GM18870 (cell line): ENCODE measurements around the gene PXK.
A peak's percentile ranks its signal among the peaks of the same experiment; 100 is the strongest.
"Not testable (repeated sequence)": the region's sequence is repeated elsewhere in the genome, so short reads cannot be mapped to it uniquely, and the experiment has no call there.

Experiments
- ATAC-seq: cut with Tn5 transposase; IDR thresholded peaks from one replicate; pipeline ENCODE4 v1.9.1; 2021; ENCODE audit warnings: moderate library complexity; ENCODE audit not compliant: unreplicated experiment

PXK gene

GRCh38 chr3:58323529-58324390 lies 8.9 kb upstream of the PXK start:
- ATAC-seq = no peak

DNA sequence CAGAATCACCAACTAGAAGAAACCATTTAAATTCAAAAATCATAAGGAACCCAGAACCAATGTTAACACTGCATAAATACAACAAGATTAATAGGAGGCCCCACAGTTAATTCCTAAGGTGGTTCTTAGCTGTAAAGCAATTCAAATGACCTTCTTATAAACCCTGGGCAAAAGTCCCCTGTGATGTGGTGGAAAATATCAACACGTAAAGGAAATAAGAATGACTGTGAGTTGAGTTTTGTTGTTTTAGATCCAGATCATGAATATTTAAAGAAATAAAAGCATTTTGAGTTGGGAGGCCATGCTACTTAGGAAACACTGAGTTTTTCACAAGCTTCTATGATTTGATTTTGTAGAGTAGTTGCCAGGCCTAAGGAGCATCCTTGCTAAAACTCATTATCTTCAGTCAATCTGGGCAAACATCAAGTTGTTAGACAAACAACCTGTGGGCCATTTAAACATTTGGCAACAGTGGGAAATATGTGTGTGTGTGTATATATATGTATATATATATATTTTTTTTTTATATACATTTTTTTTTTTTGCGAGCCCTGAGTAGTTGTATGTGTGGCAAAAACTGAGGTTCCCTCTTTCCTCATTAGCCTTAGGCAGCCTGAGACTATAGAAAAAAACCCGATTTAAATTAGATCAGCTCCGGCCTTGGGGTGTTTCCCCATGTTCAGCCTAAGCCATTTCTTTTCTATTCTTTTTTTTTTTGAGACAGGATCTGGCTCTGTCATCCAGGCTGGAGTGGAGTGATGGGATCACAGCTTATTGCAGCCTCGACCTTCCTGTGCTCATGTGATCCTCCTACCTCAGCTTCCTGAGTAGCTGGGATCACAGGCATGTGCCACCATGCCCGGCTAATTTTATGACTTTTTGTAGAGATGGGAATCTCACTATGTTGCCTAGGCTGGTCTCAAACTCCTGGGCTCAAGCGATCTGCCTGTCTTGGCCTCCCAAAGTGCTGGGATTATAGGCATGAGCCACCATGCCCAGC lies 8.0 kb upstream of the PXK start:
- ATAC-seq = no peak

- ATAC-seq = no peak
Measured at GRCh38 chr3:58325525-58325992, 7.1 kb upstream of the PXK start.

DNA sequence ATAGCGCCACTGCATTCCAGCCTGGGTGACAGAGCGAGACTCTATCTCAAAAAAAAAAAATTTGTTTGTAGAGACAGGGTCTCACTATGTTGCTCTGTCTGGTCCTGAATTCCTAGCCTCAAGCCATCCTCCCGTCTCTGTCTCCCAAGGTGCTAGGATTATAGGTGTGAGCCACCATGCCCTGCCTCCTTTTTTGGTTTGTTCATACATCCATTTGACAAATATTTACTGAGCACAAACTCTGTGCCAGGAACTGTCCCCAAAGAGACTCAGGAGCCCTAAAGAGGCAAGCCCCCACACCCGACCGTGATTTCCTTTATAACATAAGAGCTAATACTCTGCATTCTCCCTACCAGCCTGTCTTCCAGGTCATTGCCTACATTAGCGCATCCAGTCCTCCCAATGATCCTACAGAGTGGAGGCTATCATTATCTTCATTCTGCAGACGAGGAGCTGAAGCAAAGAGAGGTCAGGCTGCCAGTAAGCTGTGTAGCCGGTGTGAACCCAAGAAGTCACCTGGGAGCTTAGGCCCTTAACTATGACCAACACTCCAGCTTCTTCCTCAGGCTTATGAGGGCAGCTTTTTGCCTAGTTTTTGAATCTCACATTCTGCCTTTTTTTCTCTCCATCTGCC lies 6.3 kb upstream of the PXK start:
- no peak for ATAC-seq

GRCh38 chr3:58329150-58329921 lies 3.4 kb upstream of the PXK start:
- no peak for ATAC-seq

DNA sequence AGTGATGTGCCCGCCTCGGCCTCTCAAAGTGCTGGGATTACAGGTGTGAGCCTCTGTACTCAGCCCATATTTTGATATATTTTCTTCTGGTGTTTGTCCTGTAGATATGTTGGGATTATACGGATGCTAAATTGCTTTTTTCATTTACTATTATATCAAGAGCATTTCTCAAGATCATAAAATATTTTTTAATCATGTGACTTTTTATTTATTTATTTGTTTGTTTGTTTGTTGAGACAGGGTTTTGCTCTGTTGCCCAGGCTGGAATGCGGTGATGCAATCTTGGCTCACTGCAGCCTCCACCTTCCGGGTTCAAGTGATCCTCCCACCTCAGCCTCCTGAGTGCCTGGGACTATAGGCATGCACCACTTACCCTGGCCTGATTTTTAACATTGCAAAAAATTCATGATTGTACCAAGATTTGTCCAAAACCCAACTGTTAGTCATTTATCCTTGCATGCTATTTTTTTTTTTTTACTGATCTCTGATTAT lies 2.7 kb upstream of the PXK start:
- no peak for ATAC-seq

DNA sequence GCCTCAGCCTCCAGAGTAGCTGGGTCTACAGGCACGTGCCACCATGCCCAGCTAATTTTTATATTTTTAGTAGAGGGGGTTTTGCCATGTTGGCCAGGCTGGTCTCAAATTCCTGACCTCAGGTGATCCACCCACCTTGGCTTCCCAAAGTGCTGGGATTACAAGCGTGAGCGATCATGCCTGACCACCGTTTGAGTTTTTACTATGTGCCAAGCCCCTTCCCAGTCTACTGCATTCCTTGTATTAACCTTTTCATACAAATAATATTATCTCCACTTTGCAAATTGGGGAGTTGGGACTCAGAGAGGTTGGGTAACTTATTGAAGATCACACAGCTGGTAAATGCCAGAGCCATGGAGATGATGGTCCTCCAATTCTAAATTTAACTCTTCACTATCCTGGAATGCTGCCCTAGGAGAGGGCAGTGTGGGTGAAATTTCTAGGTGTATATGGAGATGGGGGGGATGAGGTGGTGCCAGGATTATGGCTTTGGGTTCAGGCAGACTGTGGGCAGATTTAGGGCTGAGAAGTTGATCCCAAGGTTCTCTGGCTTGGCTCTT lies 1.0 kb upstream of the PXK start:
- no peak for ATAC-seq

GRCh38 chr3:58333206-58334012 lies 717 bp downstream of the PXK start:
- peak; percentile 32 for ATAC-seq

DNA sequence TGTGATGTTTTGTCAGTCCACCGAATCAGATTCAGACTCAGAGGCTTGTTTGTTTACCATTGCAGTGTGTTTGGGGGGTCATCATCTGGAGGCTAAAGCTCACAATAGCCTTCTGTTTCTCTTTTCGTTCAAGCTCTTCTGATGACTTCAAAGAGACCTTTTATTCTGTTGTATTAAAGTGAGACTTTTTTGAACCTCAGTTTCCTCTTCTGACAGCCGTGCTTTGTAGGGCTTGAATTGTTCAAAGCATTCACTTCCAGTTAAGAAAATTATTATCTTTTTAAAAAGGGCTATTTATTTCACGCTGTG lies 1.3 kb downstream of the PXK start:
- no peak for ATAC-seq

GRCh38 chr3:58334506-58334884 lies 1.8 kb downstream of the PXK start:
- no peak for ATAC-seq

GRCh38 chr3:58335652-58335947 lies 2.9 kb downstream of the PXK start:
- no peak for ATAC-seq

DNA sequence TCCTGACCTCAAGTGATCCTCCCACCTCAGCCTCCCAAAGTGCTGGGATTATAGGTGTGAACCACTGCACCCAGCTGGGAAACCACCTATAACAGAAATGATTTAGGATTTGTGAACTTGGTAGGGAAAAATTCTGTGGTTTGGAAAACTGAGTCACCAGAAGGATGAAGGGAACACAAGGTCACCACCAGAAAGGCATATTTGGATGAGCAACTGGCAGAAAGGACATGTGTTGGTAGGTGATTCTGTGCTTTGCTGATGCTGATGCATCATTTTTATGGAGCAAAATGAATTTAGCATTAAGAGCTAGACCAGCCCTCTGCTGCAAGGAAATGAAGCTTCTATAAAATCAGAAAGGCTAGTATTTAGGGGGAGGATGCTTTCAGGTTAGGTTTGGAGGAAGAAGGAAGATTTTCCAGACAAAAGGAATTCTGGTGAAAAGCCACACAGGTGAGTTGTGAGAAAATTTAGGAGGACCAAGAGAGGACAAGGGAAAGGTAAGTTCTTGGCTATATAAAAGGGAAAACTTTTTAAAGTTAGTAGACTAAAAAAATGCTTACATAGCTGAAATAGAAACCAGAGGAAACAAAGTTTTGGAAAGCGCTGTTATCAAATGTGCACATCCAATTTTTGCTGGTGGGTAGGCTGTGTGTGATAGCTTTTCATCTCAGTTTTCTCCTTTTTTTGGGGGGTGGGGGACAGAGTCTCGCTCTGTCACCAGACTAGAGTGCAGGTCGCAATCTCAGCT lies 3.6 kb downstream of the PXK start:
- ATAC-seq = no peak

GRCh38 chr3:58337190-58337589 lies 4.5 kb downstream of the PXK start:
- no peak for ATAC-seq

DNA sequence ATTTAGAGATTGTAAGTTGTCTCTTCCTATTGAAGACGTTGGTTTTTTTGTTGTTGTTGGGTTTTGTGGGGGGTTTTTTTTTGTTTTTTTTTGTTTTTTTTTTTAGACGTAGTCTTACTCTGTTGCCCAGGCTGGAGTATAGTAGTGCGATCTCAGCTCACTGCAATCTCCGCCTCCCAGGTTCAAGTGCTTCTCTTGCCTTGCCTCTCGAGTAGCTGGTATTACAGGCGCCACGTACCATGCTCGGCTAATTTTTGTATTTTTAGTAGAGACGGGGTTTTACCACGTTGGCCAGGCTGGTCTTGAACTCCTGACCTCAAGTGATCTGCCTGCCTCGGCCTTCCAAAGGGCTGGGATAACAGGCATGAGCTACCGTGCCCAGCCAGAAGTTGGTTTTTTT lies 6.5 kb downstream of the PXK start:
- ATAC-seq = not testable (repeated sequence)

DNA sequence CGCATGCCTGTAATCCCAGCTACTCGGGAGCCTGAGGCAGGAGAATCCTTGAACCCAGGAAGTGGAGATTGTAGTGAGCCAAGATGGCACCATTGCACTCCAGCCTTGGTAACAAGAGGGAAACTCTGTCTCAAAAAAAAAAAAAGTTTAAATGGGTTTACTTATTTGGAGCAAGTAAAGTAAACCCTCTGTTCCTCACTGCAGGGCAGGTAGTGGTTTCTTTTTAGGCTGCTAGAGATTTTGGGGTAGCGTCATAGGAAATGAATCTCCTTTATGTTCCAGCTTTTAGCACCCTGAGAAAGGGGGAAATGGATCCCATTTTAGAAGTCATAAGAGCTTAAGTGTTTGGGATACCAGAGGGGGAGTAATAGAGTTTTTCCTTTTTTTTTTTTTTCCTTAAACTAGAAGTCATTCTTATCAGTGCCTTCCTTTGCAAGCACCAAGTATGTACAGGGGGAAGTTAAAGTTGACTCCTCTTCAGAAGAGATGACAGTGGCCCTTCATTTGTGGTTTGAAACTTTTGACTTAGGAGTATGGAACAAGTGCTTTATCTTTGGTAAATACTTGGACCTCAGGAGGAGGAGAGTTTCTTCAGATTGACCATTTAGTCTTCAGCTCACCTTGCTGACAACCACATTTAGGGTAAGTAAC lies 8.0 kb downstream of the PXK start:
- no peak for ATAC-seq

DNA sequence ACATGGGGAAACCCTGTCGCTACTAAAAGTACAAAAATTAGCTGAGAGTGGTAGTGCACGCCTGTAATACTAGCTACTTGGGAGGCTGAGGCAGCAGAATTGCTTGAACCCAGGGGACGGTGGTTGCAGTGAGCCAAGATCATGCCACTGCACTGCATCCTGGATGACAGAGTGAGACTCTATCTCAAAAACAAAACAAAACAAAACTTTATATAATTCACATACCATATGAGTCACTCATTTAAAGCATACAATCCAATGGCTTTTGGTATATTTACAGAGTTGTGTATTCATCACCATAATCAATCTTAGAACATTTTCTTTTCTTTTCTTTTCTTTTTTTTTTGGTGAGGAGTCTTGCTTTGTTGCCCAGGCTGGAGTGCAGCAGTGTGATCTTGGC lies 8.7 kb downstream of the PXK start:
- ATAC-seq = no peak

- no peak for ATAC-seq
Measured at GRCh38 chr3:58342676-58343075, 10.0 kb downstream of the PXK start.

DNA sequence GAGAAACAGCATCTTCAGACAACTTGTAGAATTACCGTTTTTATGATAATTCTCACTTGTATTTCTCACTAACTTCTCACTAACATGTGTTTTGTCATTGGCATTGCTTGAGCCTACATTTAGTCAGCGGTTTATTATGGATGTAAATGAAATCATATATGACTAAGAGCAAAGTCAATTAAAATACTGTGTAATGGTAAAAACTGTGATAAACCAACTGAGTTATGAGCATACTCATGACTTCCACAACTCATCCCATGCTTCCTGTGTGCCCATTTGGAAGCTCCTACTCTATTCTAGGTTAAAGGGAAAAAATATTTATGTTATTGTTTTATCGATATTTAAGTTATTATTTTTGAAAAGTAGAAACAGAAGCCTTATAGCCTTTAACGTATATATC lies 12.8 kb downstream of the PXK start:
- no peak for ATAC-seq
